Measurements from ENCODE around the gene MRPL55. TPM values are rescaled to one million over a fixed set of nuclear protein-coding genes. Genes with fewer than 3 reads are reported as not detected.

MRPL55 gene
- total RNA-seq, 1 donor from 2014 or later: 38.1 TPM

GRCh38 chr1:228065543-228066347, 43.4 kb downstream of the MRPL55 start:
- Histone ChIP-seq H3K9me3 (ENCODE audit: control insufficient read depth in 3 of 3, low read length in 3 of 3) (no peaks in the 10 kb centered on the region), H3K4me3 (ENCODE audit: low read length in 3 of 3) (no peak overlapping the region), H3K36me3 (ENCODE audit: control insufficient read depth in 3 of 3, insufficient read depth in 3 of 3, low read length in 3 of 3) (no peaks in the 10 kb centered on the region), H3K4me1 (ENCODE audit: control insufficient read depth in 3 of 3, insufficient read depth in 3 of 3, low read length in 3 of 3) (peaks cover 0 to 3% (median 0%) of the 10 kb centered on the region in 3 donors), H3K27ac (ENCODE audit: low read depth, low read length) (no peak overlapping the region), H3K9ac (ENCODE audit: low read depth in 1 of 3, low read length in 3 of 3) (no peak overlapping the region), H3K27me3 (ENCODE audit: control insufficient read depth in 3 of 3, insufficient read depth in 3 of 3, low read length in 3 of 3) (peaks cover 76 to 88% (median 83%) of the 10 kb centered on the region in 3 donors)

GRCh38 chr1:228064741-228065542, 44.2 kb downstream of the MRPL55 start:
- H3K4me3 ChIP-seq (ENCODE audit: low read length in 3 of 3): no peak overlapping the region
- peaks cover 82 to 93% (median 87%) of the 10 kb centered on the region in 3 donors for H3K27me3 ChIP-seq (ENCODE audit: control insufficient read depth in 3 of 3, insufficient read depth in 3 of 3, low read length in 3 of 3)
- no peak overlapping the region for H3K27ac ChIP-seq (ENCODE audit: low read depth, low read length)
- peaks cover 0 to 5% (median 4%) of the 10 kb centered on the region in 3 donors for H3K4me1 ChIP-seq (ENCODE audit: control insufficient read depth in 3 of 3, insufficient read depth in 3 of 3, low read length in 3 of 3)
- no peaks in the 10 kb centered on the region for H3K9me3 ChIP-seq (ENCODE audit: control insufficient read depth in 3 of 3, low read length in 3 of 3)
- H3K9ac ChIP-seq (ENCODE audit: low read depth in 1 of 3, low read length in 3 of 3): no peak overlapping the region
- H3K36me3 ChIP-seq (ENCODE audit: control insufficient read depth in 3 of 3, insufficient read depth in 3 of 3, low read length in 3 of 3): no peaks in the 10 kb centered on the region

GRCh38 chr1:228064296-228064695, 44.8 kb downstream of the MRPL55 start:
- H3K9ac ChIP-seq (ENCODE audit: low read depth in 1 of 3, low read length in 3 of 3): no peak overlapping the region
- H3K4me3 ChIP-seq (ENCODE audit: low read length in 3 of 3): no peak overlapping the region
- H3K36me3 ChIP-seq (ENCODE audit: control insufficient read depth in 3 of 3, insufficient read depth in 3 of 3, low read length in 3 of 3): no peaks in the 10 kb centered on the region
- peaks cover 84 to 94% (median 90%) of the 10 kb centered on the region in 3 donors for H3K27me3 ChIP-seq (ENCODE audit: control insufficient read depth in 3 of 3, insufficient read depth in 3 of 3, low read length in 3 of 3)
- peaks cover 0 to 6% (median 5%) of the 10 kb centered on the region in 3 donors for H3K4me1 ChIP-seq (ENCODE audit: control insufficient read depth in 3 of 3, insufficient read depth in 3 of 3, low read length in 3 of 3)
- no peaks in the 10 kb centered on the region for H3K9me3 ChIP-seq (ENCODE audit: control insufficient read depth in 3 of 3, low read length in 3 of 3)
- no peak overlapping the region for H3K27ac ChIP-seq (ENCODE audit: low read depth, low read length)

DNA sequence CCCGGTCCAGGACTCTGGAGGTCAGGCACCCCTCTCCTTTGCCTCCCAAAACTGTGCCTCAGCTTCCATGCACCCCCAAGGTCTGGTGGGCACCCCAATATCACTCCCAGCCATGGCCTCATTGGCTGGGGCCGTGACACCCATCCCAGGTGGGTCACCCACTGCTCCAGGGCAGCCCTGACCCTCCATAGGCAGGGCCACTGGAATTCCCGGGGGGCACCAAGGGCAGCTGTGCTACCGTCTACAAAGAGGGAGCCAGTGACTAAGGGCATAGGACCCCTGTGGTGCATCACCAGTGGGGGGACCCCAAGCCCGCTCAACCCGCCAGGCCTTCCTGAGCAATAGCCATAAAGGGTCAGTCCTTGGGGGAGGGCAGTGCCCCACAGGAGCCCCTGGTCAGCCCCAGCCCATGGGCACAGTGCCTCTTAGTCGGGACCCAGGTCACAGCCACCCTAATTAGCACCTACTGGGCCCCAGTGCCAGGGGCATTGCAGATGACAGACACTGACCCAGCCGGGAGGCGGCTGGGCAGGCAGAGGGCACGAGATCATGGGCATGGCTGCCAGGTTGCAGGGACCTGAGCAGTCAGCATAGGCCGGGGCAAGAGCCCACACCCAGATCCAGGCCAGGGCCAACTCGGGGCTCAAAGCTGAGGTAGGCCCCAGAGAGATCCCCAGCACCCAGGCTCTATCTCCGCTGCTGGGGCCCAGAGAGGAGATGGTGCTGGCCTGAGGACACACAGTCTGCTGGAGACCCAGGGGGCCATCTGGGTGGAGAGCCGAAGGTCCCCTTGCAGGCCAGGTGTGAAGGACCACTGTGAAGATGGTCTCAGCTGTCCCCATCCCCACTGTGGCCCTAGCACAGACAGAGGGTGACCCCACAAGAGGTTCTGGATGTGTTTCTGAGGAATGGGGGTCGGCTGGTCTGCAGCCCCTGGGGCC, 45.6 kb downstream of the MRPL55 start:
- Histone ChIP-seq H3K4me1 (ENCODE audit: control insufficient read depth in 3 of 3, insufficient read depth in 3 of 3, low read length in 3 of 3) (peaks cover 0 to 6% (median 5%) of the 10 kb centered on the region in 3 donors), H3K9me3 (ENCODE audit: control insufficient read depth in 3 of 3, low read length in 3 of 3) (no peaks in the 10 kb centered on the region), H3K27me3 (ENCODE audit: control insufficient read depth in 3 of 3, insufficient read depth in 3 of 3, low read length in 3 of 3) (peaks cover 89 to 95% (median 91%) of the 10 kb centered on the region in 3 donors), H3K36me3 (ENCODE audit: control insufficient read depth in 3 of 3, insufficient read depth in 3 of 3, low read length in 3 of 3) (no peaks in the 10 kb centered on the region), H3K27ac (ENCODE audit: low read depth, low read length) (no peak overlapping the region), H3K4me3 (ENCODE audit: low read length in 3 of 3) (no peak overlapping the region), H3K9ac (ENCODE audit: low read depth in 1 of 3, low read length in 3 of 3) (no peak overlapping the region)

DNA sequence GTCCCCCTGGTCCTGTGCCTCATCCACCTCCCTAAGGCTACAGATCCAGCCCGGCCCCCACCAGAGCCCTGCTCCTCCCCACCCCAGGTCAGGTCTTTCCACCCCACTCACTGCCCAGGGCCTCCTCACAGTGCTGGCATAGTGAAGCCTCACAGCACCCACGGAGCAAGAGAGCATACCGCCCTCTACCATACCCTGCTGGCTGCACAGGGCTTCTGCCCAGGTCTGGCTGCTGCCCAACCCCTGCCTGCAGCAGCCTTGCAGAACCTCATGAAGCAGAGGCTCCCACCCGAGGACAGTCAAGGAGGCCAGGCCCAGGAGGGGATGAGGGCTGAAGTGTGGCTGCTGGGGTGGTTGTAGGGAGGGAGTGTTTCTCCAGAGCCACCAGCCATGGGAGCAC, 46.3 kb downstream of the MRPL55 start:
- no peaks in the 10 kb centered on the region for H3K36me3 ChIP-seq (ENCODE audit: control insufficient read depth in 3 of 3, insufficient read depth in 3 of 3, low read length in 3 of 3)
- no peak overlapping the region for H3K27ac ChIP-seq (ENCODE audit: low read depth, low read length)
- peaks cover 0 to 6% (median 5%) of the 10 kb centered on the region in 3 donors for H3K4me1 ChIP-seq (ENCODE audit: control insufficient read depth in 3 of 3, insufficient read depth in 3 of 3, low read length in 3 of 3)
- H3K4me3 ChIP-seq (ENCODE audit: low read length in 3 of 3): no peak overlapping the region
- no peak overlapping the region for H3K9ac ChIP-seq (ENCODE audit: low read depth in 1 of 3, low read length in 3 of 3)
- peaks cover 0 to 2% (median 0%) of the 10 kb centered on the region in 3 donors for H3K9me3 ChIP-seq (ENCODE audit: control insufficient read depth in 3 of 3, low read length in 3 of 3)
- peaks cover 89 to 93% (median 91%) of the 10 kb centered on the region in 3 donors for H3K27me3 ChIP-seq (ENCODE audit: control insufficient read depth in 3 of 3, insufficient read depth in 3 of 3, low read length in 3 of 3)

DNA sequence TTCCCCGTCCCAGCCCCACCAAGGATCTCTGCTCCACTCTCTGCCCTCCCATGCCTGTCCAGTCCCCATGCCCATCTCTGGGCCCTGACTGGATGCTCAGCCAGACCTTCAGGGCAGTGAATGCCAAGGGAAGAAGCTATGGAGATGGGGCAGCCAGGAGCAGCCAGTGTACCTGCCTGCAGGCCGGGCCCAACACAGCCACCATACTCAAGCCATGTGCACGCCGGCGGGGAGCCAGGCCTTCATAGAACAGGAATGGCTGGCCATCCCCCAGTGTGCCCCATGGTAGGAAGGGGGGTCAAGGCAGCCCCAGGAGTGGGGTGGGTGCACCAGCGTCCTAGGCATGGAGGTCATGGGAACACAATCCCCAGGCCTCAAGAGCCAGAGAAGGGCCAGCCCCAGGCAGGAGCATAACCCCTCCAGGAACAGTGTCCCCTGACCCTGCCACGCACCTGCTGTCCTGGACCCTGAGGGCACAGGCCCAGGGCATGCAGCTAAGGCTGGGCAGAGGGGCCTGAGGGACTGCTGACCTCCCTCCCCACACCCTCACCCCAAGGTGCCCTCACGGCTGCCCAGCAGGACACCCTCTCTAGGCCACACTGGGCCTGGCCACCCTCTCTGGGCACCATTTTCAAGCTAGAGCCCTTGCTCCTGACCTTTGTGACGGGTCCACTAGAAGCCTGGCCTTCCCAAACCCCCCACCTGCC, 46.9 kb downstream of the MRPL55 start:
- Histone ChIP-seq H3K9me3 (ENCODE audit: control insufficient read depth in 3 of 3, low read length in 3 of 3) (peaks cover 0 to 2% (median 0%) of the 10 kb centered on the region in 3 donors), H3K36me3 (ENCODE audit: control insufficient read depth in 3 of 3, insufficient read depth in 3 of 3, low read length in 3 of 3) (no peaks in the 10 kb centered on the region), H3K27me3 (ENCODE audit: control insufficient read depth in 3 of 3, insufficient read depth in 3 of 3, low read length in 3 of 3) (peaks cover 85 to 87% (median 86%) of the 10 kb centered on the region in 3 donors), H3K4me1 (ENCODE audit: control insufficient read depth in 3 of 3, insufficient read depth in 3 of 3, low read length in 3 of 3) (peaks cover 0 to 6% (median 5%) of the 10 kb centered on the region in 3 donors), H3K4me3 (ENCODE audit: low read length in 3 of 3) (no peak overlapping the region), H3K9ac (ENCODE audit: low read depth in 1 of 3, low read length in 3 of 3) (no peak overlapping the region), H3K27ac (ENCODE audit: low read depth, low read length) (no peak overlapping the region)

GRCh38 chr1:228061411-228062084, 47.6 kb downstream of the MRPL55 start:
- H3K27me3 ChIP-seq (ENCODE audit: control insufficient read depth in 3 of 3, insufficient read depth in 3 of 3, low read length in 3 of 3): peaks cover 78 to 80% (median 79%) of the 10 kb centered on the region in 3 donors
- no peak overlapping the region for H3K9ac ChIP-seq (ENCODE audit: low read depth in 1 of 3, low read length in 3 of 3)
- H3K27ac ChIP-seq (ENCODE audit: low read depth, low read length): no peak overlapping the region
- peaks cover 0 to 2% (median 0%) of the 10 kb centered on the region in 3 donors for H3K9me3 ChIP-seq (ENCODE audit: control insufficient read depth in 3 of 3, low read length in 3 of 3)
- H3K4me3 ChIP-seq (ENCODE audit: low read length in 3 of 3): no peak overlapping the region
- peaks cover 0 to 6% (median 5%) of the 10 kb centered on the region in 3 donors for H3K4me1 ChIP-seq (ENCODE audit: control insufficient read depth in 3 of 3, insufficient read depth in 3 of 3, low read length in 3 of 3)
- no peaks in the 10 kb centered on the region for H3K36me3 ChIP-seq (ENCODE audit: control insufficient read depth in 3 of 3, insufficient read depth in 3 of 3, low read length in 3 of 3)

- H3K27me3 ChIP-seq (ENCODE audit: control insufficient read depth in 3 of 3, insufficient read depth in 3 of 3, low read length in 3 of 3): peaks cover 71 to 77% (median 71%) of the 10 kb centered on the region in 3 donors
- H3K4me3 ChIP-seq (ENCODE audit: low read length in 3 of 3): no peak overlapping the region
- H3K9me3 ChIP-seq (ENCODE audit: control insufficient read depth in 3 of 3, low read length in 3 of 3): peaks cover 0 to 2% (median 0%) of the 10 kb centered on the region in 3 donors
- H3K36me3 ChIP-seq (ENCODE audit: control insufficient read depth in 3 of 3, insufficient read depth in 3 of 3, low read length in 3 of 3): no peaks in the 10 kb centered on the region
- peaks cover 0 to 6% (median 5%) of the 10 kb centered on the region in 3 donors for H3K4me1 ChIP-seq (ENCODE audit: control insufficient read depth in 3 of 3, insufficient read depth in 3 of 3, low read length in 3 of 3)
- H3K27ac ChIP-seq (ENCODE audit: low read depth, low read length): no peak overlapping the region
- H3K9ac ChIP-seq (ENCODE audit: low read depth in 1 of 3, low read length in 3 of 3): no peak overlapping the region
Observed at GRCh38 chr1:228060458-228061190, 48.5 kb downstream of the MRPL55 start.

Data from skeletal muscle tissue (tissue), 4 donors.